Caco-2 (cell line): ENCODE measurements around the gene POLR2H. TPM values are rescaled to one million over a fixed set of nuclear protein-coding genes. Genes with fewer than 3 reads are reported as not detected.
"Not testable (repeated sequence)": the region's sequence is repeated elsewhere in the genome, so short reads cannot be mapped to it uniquely, and the experiment has no call there.

ENCODE experiments used
- BruUV-seq: library from RNA; stranded (reverse); fragments of 400-500 nt; replicated peaks from 2 replicates; lab custom pipeline; 2021; lab: Mats Ljungman, UMichigan
- CTCF ChIA-PET: fragments of 300-600 bp; sonication (Branson Sonifier 250); formaldehyde crosslinking; loops from one replicate; lab custom pipeline; 2022; ENCODE audit warnings: antibody characterized with exemption; lab: Charles Lee
- POLR2A ChIA-PET: fragments of 300-600 bp; sonication (Branson Sonifier 250); formaldehyde crosslinking; loops from one replicate; lab custom pipeline; 2022; ENCODE audit warnings: antibody characterized with exemption; lab: Charles Lee
- DNase-seq, 2 experiments: peaks; one replicate each; pipeline versions ENCODE4 v3.0.0 to v3.0.0-alpha.2; 2020 to 2022
- H3K27me3 ChIP-seq: replicated peaks from 2 replicates; pipeline ENCODE4 v1.6.0; 2011; ENCODE audit warnings: low read length; ENCODE audit not compliant: control insufficient read depth, insufficient read depth
- H3K36me3 ChIP-seq: 2 replicates; pipeline ENCODE4 v1.5.1; 2011; ENCODE audit warnings: low read length; ENCODE audit not compliant: control insufficient read depth, insufficient read depth
- H3K4me1 ChIP-seq: fragments of 250-450 bp; sonication (Bioruptor Pico); 2 replicates; pipeline ENCODE4 v1.5.1; 2020; ENCODE audit warnings: mild to moderate bottlenecking
- H3K4me3 ChIP-seq: 2 replicates; pipeline ENCODE4 v1.5.1; 2011; ENCODE audit warnings: low read depth, mild to moderate bottlenecking, control low read depth, low read length
- H3K9me3 ChIP-seq: fragments of 250-450 bp; sonication (Bioruptor Pico); 2 replicates; pipeline ENCODE4 v1.5.1; 2020; ENCODE audit warnings: mild to moderate bottlenecking, moderate library complexity
- H3K27ac Mint-ChIP-seq: one replicate; pipeline ENCODE4 v1.8.0; 2022; ENCODE audit warnings: mixed read lengths; ENCODE audit not compliant: unreplicated experiment
- H3K27me3 Mint-ChIP-seq: one replicate; pipeline ENCODE4 v1.8.0; 2022; ENCODE audit warnings: mixed read lengths; ENCODE audit not compliant: insufficient read depth, unreplicated experiment
- H3K36me3 Mint-ChIP-seq: one replicate; pipeline ENCODE4 v1.8.0; 2022; ENCODE audit warnings: mild to moderate bottlenecking, mixed read lengths; ENCODE audit not compliant: insufficient read depth, unreplicated experiment
- H3K4me1 Mint-ChIP-seq: one replicate; pipeline ENCODE4 v1.8.0; 2022; ENCODE audit warnings: low read depth, mixed read lengths; ENCODE audit not compliant: unreplicated experiment
- H3K4me3 Mint-ChIP-seq: one replicate; pipeline ENCODE4 v1.8.0; 2022; ENCODE audit warnings: mild to moderate bottlenecking, moderate library complexity, mixed read lengths; ENCODE audit not compliant: unreplicated experiment
- H3K9me3 Mint-ChIP-seq: one replicate; pipeline ENCODE4 v1.8.0; 2022; ENCODE audit warnings: mixed read lengths; ENCODE audit not compliant: unreplicated experiment
- intact Hi-C: fragments of 100-400 bp; cut with micrococcal nuclease; formaldehyde crosslinking; loops from one replicate; pipeline ENCODE4 v1.10.0; 2022; ENCODE audit not compliant: unreplicated experiment
- total RNA-seq: library from RNA; stranded (reverse); gene quantifications from 2 replicates; pipeline ENCODE4 v1.2.3, GENCODE V29; 2022
- TF ChIP-seq, protein P1 (sequence below), 2 experiments: fragments of 200-600 bp in 1 of 2; IDR thresholded peaks; 1 replicate in 1 of 2; 2 replicates in 1 of 2; pipeline versions ENCODE4 v1.5.1 to v1.8.0; 2011 to 2022; ENCODE audit warnings: antibody characterized with exemption in 1 of 2, control low read depth in 1 of 2, inconsistent platforms in 1 of 2, low read depth in 1 of 2, low read length in 1 of 2, mild to moderate bottlenecking in 1 of 2, moderate library complexity in 1 of 2; ENCODE audit not compliant: insufficient read depth in 1 of 2, severe bottlenecking in 1 of 2, unreplicated experiment in 1 of 2

Gene POLR2H
- total RNA-seq, 1 experiment from 2014 or later = 101 TPM

DNA sequence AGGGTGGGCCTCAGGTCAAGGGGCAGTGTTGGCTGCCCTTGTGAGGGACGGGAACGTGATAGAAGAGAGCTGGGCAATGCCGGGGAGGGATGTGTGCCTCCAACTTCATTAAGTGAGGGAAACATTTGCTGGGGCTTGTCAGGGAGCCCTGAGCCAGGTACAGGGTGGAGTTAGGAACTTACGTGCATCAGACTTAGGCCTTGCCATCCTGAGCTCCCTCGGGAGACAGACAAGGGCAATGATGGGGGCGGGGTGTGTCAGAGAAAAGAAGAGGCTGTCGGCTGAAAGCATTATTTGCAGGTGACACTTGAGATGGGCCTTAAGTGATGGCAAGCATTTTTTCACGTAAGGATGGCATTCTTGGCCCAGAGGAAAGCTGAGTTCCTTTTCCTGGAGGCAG is 22.5 kb upstream of the POLR2H start:
- Mint-ChIP-seq H3K4me3 (no peak overlapping the region), H3K27me3 (no peaks in the 10 kb centered on the region)

DNA sequence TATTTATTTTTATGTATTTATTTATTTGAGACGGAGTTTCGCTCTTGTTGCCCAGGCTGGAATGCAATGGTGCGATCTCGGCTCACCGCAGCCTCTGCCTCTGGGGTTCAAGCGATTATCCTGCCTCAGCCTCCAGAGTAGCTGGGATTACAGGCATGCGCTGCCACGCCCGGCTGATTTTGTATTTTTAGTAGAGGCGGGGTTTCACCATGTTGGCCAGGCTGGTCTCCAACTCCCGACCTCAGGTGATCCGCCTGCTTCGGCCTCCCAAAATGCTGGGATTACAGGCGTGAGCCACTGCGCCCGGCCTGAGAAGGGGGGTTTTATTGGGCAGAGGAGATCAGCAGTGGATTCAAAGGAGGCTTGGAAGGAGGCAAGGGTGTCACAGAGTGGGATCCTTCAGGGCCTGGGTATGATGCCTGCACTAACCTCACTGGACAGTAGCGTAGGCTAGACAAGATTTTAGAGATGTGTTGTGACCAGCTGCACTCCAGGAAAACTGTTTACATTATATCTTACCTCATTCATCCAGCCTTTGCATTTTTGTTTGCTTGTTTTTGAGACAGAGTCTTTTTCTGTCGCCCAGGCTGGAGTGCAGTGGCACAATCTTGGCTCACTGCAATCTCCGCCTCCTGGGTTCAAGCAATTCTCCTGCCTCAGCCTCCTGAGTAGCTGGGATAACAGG is 21.9 kb upstream of the POLR2H start:
- H3K36me3 Mint-ChIP-seq = peaks cover 43% of the 10 kb centered on the region
- intact Hi-C loops, CTCF ChIA-PET, BruUV-seq, H3K4me3 Mint-ChIP-seq, POLR2A ChIA-PET, H3K9me3 ChIP-seq, H3K36me3 ChIP-seq, H3K27me3 Mint-ChIP-seq, H3K27me3 ChIP-seq, H3K4me1 Mint-ChIP-seq, H3K4me1 ChIP-seq, H3K27ac Mint-ChIP-seq, H3K4me3 ChIP-seq, H3K9me3 Mint-ChIP-seq, DNase-seq: not testable (repeated sequence)

More for the DNA sequence above, 22.5 kb upstream of the POLR2H start:
- Mint-ChIP-seq H3K9me3 (no peaks in the 10 kb centered on the region), H3K27ac (no peak overlapping the region), H3K36me3 (peaks cover 49% of the 10 kb centered on the region), H3K4me1 (no peaks in the 10 kb centered on the region)
- CTCF ChIA-PET = no interaction called here
- intact Hi-C loops = no loop called here
- TF ChIP-seq, protein P1, sequence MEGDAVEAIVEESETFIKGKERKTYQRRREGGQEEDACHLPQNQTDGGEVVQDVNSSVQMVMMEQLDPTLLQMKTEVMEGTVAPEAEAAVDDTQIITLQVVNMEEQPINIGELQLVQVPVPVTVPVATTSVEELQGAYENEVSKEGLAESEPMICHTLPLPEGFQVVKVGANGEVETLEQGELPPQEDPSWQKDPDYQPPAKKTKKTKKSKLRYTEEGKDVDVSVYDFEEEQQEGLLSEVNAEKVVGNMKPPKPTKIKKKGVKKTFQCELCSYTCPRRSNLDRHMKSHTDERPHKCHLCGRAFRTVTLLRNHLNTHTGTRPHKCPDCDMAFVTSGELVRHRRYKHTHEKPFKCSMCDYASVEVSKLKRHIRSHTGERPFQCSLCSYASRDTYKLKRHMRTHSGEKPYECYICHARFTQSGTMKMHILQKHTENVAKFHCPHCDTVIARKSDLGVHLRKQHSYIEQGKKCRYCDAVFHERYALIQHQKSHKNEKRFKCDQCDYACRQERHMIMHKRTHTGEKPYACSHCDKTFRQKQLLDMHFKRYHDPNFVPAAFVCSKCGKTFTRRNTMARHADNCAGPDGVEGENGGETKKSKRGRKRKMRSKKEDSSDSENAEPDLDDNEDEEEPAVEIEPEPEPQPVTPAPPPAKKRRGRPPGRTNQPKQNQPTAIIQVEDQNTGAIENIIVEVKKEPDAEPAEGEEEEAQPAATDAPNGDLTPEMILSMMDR (IDR thresholded peaks at IDR 0.05; ENCODE audit: insufficient read depth in 1 of 2, low read depth in 1 of 2, low read length in 1 of 2, severe bottlenecking in 1 of 2, unreplicated experiment in 1 of 2) = no peak
- H3K27me3 ChIP-seq = no peaks in the 10 kb centered on the region
- H3K4me3 ChIP-seq = no peak overlapping the region
- DNase-seq = no peak
- H3K4me1 ChIP-seq = no peaks in the 10 kb centered on the region
- peaks cover 3% of the 10 kb centered on the region; the same call in 1 of the 2 replicates for H3K36me3 ChIP-seq
- POLR2A ChIA-PET = no interaction called here
- no peaks in the 10 kb centered on the region for H3K9me3 ChIP-seq
- no TSS peak for BruUV-seq

DNA sequence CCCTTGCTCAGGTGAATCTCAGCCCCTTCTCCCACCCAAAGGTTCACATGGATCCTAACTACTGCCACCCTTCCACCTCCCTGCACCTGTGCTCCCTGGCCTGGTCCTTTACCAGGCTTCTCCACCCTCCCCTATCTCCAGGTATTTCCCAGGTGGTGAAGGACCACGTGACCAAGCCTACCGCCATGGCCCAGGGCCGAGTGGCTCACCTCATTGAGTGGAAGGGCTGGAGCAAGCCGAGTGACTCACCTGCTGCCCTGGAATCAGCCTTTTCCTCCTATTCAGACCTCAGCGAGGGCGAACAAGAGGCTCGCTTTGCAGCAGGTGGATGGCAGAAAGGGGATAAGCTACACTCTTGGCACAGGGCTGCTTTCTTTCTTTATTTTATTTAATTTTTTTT is 19.6 kb upstream of the POLR2H start:
- Histone ChIP-seq H3K9me3 (no peaks in the 10 kb centered on the region), H3K27me3 (no peaks in the 10 kb centered on the region), H3K36me3 (no peaks in the 10 kb centered on the region), H3K4me3 (no peak overlapping the region), H3K4me1 (no peaks in the 10 kb centered on the region)
- BruUV-seq = no TSS peak
- Mint-ChIP-seq H3K9me3 (no peaks in the 10 kb centered on the region), H3K27me3 (no peaks in the 10 kb centered on the region), H3K27ac (no peak overlapping the region), H3K4me3 (no peak overlapping the region), H3K4me1 (peaks cover 8% of the 10 kb centered on the region), H3K36me3 (peaks cover 29% of the 10 kb centered on the region)
- intact Hi-C loops = no loop called here
- POLR2A ChIA-PET = no interaction called here
- TF ChIP-seq, protein P1 (IDR thresholded peaks at IDR 0.05; ENCODE audit: insufficient read depth in 1 of 2, low read depth in 1 of 2, low read length in 1 of 2, severe bottlenecking in 1 of 2, unreplicated experiment in 1 of 2) = no peak
- CTCF ChIA-PET = no interaction called here
- DNase-seq = no peak
